ENCODE measurements around the gene ACTG1. TPM values are rescaled to one million over a fixed set of nuclear protein-coding genes. Genes with fewer than 3 reads are reported as not detected.

Gene ACTG1
- polyA plus RNA-seq, 3 donors = 2,993 to 3,342 (median 3,086) TPM

- no peak for DNase-seq
These were observed 39.1 kb upstream of the ACTG1 start for GRCh38 chr17:81551458-81552243.

DNA sequence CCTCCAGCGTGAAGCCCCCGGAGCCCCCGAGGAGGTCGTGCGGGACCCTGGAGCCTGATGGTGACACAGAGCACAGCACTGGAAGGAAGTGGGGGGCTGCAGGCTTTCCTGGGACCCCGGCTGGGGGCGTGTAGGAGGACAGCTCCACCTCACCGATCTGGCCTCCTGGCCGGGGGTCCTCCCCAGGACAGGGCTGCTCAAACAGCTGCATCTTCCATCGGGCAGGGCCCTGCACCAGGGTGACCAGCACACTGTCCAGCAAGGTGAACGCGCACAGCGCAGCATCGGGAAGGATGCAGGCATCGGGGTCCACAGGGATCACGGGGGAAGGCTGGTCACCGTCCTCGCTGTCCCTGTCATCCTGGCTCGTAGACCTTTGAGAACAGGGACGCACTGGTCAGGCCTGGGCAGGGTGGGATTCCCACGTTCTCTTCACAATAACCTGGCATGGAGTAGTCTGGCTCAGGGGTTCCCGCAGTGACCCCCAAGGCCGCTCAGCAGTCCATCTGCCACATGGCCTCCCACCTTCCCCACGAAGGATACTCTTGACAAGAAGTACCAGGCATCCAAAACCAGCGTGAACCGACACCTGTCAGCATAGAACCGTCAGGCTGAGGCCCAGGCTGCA is 38.3 kb upstream of the ACTG1 start:
- no peak for DNase-seq

- no peak for DNase-seq
These were observed 37.7 kb upstream of the ACTG1 start for GRCh38 chr17:81550285-81550684.

DNA sequence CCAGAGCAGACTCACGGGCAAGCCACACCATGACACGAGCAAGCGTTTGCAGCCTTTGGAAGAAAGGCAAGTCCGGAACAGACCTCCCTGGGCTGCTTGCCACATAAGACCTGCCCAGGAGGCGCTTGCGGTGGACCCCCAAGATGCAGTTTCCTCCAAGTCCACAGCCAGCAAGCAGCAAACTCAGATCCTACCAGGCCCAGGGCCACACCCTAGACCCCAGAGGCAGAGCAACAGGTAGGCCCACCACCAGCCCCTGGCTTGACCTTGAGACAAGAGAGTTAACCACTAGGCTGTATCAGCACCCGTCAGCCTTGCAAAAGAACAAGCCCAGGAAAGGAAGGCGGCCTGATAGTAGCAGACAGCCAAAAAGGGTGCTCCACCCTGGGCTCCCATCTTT is 37.2 kb upstream of the ACTG1 start:
- no peak for DNase-seq

DNA sequence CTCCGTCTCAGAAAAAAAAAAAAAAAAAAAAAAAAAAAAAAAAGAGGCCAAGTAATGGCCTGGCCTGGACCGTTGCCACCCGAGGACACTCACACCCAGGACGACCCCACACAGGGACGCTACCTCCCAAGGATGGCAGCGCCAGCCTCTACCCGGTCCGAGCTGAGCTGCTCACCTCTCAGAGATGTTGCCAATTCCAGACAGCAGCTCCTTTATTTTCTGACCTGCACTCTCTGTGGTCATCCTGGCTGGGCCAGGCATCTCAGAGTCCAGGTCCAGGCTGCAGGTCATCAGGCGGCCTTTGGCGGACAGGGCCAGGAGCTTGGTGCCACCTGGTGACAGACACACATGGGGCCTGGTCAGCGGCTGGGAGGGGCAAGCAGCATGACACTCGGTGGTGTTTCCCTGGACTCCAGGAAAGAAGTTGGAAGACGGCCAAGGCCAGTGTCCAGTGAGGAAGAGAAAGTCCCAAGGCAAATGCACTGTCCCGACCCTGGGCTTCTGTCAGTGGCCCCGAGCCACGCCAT is 36.5 kb upstream of the ACTG1 start:
- no peak for DNase-seq

- DNase-seq = no peak
These were observed 35.0 kb upstream of the ACTG1 start for GRCh38 chr17:81547614-81547982.

DNA sequence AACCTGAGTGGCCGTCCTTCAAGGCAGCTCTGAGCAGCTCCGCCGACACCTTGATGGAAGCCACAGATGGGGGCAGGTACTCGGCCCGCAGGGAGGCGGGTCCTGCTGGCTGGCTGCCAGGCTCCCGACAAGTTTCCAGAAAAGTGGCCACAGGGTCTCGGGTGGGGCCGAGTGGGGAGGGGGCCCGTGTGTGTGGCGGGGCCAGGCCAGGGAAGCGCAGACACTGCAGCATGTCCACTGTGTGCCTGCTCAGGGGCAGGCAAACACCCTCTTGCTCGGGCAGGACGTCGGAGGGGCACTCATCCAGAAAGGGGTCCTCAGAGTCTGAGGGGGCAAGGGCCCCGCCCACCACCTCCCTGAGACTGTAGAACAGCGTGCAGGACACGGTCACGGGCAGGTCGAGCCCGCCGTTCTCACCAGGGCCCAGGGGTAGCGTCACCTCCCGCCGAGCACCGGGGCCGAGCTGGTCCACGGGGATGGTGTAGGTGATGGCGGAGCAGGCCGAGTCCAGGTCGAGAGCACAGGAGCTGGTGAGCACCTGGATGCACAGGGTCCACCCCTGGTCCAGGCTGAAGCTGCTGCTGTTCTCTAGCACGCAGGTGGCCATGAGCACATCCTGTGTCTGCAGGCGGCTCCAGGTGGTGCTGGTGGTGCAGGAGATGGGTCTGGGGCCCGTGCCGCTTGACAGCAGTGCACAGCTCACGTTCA is 34.5 kb upstream of the ACTG1 start:
- no peak for DNase-seq

- DNase-seq = no peak
These were observed 32.8 kb upstream of the ACTG1 start for GRCh38 chr17:81545160-81545949.

- DNase-seq = no peak
These were observed 31.8 kb upstream of the ACTG1 start for GRCh38 chr17:81544281-81544974.

- DNase-seq = no peak
These were observed 31.2 kb upstream of the ACTG1 start for GRCh38 chr17:81543756-81544155.

DNA sequence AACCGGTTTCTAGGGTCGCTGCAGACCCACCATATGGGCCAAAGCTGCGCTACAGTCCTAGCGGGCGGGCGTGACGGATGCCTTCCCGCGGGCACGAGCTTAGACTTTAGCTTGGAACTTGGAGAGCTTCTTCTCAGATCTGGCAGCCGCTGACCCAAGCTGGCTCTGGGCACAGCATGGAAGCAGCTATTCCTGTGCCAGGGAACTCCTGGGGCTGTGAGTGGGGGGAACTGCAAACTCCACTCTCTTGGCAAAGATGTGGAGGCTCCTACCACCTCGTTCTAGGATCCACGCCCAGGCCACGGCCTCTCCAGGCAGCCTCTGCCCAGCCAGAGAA is 30.7 kb upstream of the ACTG1 start:
- no peak for DNase-seq

- DNase-seq = no peak
These were observed 30.1 kb upstream of the ACTG1 start for GRCh38 chr17:81542431-81543338.

GRCh38 chr17:81541123-81541522 is 28.5 kb upstream of the ACTG1 start:
- DNase-seq = no peak

DNA sequence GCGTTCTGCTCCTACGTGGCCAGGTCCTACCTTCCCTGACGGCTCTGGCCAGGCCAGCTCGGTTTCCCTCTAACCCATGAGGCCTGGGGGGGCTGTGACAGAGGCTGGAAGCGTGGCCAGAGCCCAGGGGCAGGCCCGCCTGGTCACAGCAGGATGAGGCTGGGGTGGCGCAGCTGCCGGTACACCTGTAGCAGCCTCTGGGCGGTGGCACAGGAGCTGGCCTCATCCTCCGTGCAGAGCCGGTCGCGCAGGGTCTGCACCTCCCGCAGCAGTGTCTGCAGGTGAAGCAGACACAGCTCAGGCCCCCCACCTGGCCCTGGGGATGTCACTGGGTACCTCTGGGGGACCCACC is 28.1 kb upstream of the ACTG1 start:
- DNase-seq = no peak

GRCh38 chr17:81539961-81540675 is 27.5 kb upstream of the ACTG1 start:
- no peak for DNase-seq

DNA sequence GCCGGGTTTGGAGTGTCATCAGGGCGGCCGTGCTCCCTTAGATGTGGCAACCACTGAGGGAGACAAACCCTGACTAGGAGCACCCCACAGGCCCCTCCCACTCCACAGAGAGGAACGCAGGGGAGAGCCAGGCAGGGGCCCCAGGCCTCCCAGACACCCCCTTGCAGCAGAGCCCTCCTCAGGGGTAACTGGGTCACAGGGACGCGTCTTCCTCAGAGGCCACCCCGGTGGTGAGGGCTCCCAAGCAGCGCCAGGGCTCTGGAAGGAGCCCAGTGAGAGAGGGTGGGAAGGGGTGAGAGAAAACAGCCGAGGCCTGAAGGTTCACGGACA is 26.9 kb upstream of the ACTG1 start:
- no peak for DNase-seq

DNA sequence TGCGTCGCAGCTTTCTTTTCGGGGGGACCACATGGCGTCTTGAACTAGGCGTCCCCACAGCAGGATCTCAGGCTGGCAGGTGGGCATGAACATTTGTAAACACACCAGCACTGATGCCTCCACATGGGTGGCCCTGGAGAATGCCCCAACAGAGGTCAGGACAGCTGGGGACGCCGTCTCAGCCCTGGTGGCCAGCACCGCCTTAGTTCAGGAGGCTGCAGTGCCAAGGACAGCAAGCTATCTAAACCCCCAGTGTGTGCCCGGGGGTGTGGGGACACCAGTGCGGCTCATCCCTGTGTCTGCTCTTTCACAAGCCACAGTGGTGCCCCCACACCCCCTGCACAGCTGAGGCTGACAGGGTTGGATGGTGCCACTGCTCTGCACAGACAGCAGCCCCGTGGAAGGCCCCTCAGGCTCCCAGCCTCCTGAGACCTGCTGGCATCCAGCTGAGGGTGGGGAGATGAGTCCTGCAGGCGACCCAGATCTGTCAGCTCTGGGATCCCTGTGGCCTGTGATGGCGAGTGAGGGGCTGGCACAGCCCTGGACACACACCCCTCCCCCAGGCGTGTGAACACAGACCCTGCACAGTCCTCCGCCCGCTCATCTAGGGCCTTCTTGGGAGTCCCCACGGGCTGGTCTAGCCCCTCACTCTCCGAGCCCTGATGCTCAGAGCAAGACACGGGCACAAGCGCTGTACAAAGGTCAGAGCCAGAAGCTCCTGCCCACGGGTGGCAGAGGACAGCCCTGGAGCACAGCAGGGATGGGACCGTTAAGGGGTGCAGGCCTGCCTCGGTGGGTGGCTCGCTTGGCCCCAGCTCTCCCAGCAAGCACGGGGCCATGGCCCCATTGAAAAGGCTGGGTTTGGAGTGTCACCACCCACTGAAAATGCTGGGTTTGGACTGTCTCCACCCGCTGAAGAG is 26.3 kb upstream of the ACTG1 start:
- DNase-seq = no peak

- DNase-seq = no peak
These were observed 25.4 kb upstream of the ACTG1 start for GRCh38 chr17:81537856-81538555.

All from renal pelvis (tissue), 4 donors.